ENCODE data around the gene RAX. TPM values are rescaled to one million over a fixed set of nuclear protein-coding genes. Genes with fewer than 3 reads are reported as not detected.
A peak's percentile ranks its signal among the peaks of the same experiment; 100 is the strongest.

The RAX gene
- total and polyA plus RNA-seq, 10 of the 15 experiments (the other 5 are each of a cell fraction or from before 2014, with no cell fraction given): not detected

DNA sequence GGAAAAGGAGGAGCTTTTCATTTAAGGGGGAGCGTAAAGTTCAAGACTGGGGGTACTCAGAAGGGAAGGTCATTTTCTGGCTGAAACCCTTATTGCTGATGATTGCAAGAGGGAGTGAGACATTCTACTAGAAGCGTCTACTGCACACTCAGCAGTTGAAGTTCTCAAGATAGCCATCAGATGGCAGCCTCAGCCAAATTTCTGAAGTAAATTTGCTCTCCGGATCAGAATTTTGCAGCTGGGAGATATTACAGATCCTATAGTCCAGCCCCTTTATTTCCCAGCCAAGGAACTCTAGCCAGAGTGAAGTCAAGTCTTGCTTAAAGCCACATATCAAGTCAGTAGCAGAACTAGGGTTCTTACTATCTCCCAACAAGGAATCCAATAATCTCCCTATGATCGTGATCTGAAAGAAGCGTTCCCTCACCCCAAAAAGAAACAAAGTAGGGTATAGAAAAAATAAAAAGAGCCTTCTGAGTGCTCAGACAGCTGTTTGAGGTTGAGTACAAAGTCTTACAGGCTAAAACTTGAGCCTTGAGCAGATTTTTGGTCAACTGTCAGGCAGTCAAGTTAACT is 24.0 kb downstream of the RAX start:
- Histone ChIP-seq H2AFZ (ENCODE audit: control insufficient read depth, low read depth, low read length) (no peak overlapping the region), H3K27ac (ENCODE audit: control insufficient read depth, insufficient read depth) (no peak overlapping the region), H3K9ac (ENCODE audit: control insufficient read depth, insufficient read depth, low read length) (no peak overlapping the region), H3K9me3 (replicated peaks; ENCODE audit: control insufficient read depth, insufficient read depth, low read length) (no peaks in the 10 kb centered on the region), H4K20me1 (ENCODE audit: control insufficient read depth, insufficient read depth) (no peaks in the 10 kb centered on the region), H3K4me1 (ENCODE audit: control insufficient read depth, insufficient read depth, low read length) (no peaks in the 10 kb centered on the region), H3K4me2 (ENCODE audit: control insufficient read depth, insufficient read depth) (no peak overlapping the region), H3K27me3 (replicated peaks in 1 of 2; ENCODE audit: control insufficient read depth in 2 of 2, insufficient read depth in 2 of 2, low read length in 1 of 2) (peaks cover 0 to under 1% of the 10 kb centered on the region in 2 experiments; a peak in 1 of 4 replicates), H3K36me3 (ENCODE audit: control insufficient read depth in 2 of 2, insufficient read depth in 2 of 2, low read length in 1 of 2) (no peaks in the 10 kb centered on the region), H3K4me3 (no peak overlapping the region), H3K79me2 (ENCODE audit: control insufficient read depth, insufficient read depth, low read length) (no peaks in the 10 kb centered on the region)
- in situ Hi-C loops (cut with MboI): no loop called here
- ChIA-PET CTCF (interaction anchor here (0.6 to 4.5 kb wide), 20 partner anchors 11 to 574 kb away, joined by 3 to 73 read pairs (median 4); no protein-coding TSS in a partner anchor), RAD21 (ENCODE audit: unreplicated experiment) (interaction anchor here (0.9 to 2.8 kb wide), 4 partner anchors 20 to 574 kb away, joined by 3 to 23 read pairs (median 6); partner anchors contain the start of gene SEC11C), SMC1A (ENCODE audit: uncharacterized antibody, unreplicated experiment) (interaction anchor here (0.6 to 3.5 kb wide), 11 partner anchors 26 to 574 kb away, joined by 3 to 43 read pairs (median 3); no protein-coding TSS in a partner anchor), POLR2A (interaction anchor here (0.6 kb wide), 1 partner anchor 127 kb away, joined by 3 read pairs; no protein-coding TSS in a partner anchor)
- BruUV-seq (replicated peaks): no TSS peak
- ATAC-seq (peak; percentile 73), DNase-seq (ENCODE audit: low read depth, low spot score) (no peak), FAIRE-seq (peak; percentile 83)
- 39% methylated on average over 5 of the region's 5 CpGs for WGBS (ENCODE audit: insufficient coverage, insufficient replicate concordance, low lambda C conversion rate, missing lambda C conversion rate)
- intact Hi-C loops (cut with micrococcal nuclease; ENCODE audit: unreplicated experiment): loop anchor here (1.0 to 10.0 kb wide), 3 partner anchors 59 to 576 kb away; no protein-coding TSS in a partner anchor
- TF ChIP-seq RAD21 (IDR thresholded peaks at IDR 0.05; ENCODE audit: insufficient read depth, low read depth, low read length): peak; percentile 70
- TF ChIP-seq, protein P1, sequence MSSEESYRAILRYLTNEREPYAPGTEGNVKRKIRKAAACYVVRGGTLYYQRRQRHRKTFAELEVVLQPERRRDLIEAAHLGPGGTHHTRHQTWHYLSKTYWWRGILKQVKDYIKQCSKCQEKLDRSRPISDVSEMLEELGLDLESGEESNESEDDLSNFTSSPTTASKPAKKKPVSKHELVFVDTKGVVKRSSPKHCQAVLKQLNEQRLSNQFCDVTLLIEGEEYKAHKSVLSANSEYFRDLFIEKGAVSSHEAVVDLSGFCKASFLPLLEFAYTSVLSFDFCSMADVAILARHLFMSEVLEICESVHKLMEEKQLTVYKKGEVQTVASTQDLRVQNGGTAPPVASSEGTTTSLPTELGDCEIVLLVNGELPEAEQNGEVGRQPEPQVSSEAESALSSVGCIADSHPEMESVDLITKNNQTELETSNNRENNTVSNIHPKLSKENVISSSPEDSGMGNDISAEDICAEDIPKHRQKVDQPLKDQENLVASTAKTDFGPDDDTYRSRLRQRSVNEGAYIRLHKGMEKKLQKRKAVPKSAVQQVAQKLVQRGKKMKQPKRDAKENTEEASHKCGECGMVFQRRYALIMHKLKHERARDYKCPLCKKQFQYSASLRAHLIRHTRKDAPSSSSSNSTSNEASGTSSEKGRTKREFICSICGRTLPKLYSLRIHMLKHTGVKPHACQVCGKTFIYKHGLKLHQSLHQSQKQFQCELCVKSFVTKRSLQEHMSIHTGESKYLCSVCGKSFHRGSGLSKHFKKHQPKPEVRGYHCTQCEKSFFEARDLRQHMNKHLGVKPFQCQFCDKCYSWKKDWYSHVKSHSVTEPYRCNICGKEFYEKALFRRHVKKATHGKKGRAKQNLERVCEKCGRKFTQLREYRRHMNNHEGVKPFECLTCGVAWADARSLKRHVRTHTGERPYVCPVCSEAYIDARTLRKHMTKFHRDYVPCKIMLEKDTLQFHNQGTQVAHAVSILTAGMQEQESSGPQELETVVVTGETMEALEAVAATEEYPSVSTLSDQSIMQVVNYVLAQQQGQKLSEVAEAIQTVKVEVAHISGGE (CRISPR knock-in tag; IDR thresholded peaks at IDR 0.05): no peak
- TF ChIP-seq, protein P2, sequence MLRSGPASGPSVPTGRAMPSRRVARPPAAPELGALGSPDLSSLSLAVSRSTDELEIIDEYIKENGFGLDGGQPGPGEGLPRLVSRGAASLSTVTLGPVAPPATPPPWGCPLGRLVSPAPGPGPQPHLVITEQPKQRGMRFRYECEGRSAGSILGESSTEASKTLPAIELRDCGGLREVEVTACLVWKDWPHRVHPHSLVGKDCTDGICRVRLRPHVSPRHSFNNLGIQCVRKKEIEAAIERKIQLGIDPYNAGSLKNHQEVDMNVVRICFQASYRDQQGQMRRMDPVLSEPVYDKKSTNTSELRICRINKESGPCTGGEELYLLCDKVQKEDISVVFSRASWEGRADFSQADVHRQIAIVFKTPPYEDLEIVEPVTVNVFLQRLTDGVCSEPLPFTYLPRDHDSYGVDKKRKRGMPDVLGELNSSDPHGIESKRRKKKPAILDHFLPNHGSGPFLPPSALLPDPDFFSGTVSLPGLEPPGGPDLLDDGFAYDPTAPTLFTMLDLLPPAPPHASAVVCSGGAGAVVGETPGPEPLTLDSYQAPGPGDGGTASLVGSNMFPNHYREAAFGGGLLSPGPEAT (IDR thresholded peaks at IDR 0.05; ENCODE audit: low read depth): no peak
- TF ChIP-seq, protein P3, sequence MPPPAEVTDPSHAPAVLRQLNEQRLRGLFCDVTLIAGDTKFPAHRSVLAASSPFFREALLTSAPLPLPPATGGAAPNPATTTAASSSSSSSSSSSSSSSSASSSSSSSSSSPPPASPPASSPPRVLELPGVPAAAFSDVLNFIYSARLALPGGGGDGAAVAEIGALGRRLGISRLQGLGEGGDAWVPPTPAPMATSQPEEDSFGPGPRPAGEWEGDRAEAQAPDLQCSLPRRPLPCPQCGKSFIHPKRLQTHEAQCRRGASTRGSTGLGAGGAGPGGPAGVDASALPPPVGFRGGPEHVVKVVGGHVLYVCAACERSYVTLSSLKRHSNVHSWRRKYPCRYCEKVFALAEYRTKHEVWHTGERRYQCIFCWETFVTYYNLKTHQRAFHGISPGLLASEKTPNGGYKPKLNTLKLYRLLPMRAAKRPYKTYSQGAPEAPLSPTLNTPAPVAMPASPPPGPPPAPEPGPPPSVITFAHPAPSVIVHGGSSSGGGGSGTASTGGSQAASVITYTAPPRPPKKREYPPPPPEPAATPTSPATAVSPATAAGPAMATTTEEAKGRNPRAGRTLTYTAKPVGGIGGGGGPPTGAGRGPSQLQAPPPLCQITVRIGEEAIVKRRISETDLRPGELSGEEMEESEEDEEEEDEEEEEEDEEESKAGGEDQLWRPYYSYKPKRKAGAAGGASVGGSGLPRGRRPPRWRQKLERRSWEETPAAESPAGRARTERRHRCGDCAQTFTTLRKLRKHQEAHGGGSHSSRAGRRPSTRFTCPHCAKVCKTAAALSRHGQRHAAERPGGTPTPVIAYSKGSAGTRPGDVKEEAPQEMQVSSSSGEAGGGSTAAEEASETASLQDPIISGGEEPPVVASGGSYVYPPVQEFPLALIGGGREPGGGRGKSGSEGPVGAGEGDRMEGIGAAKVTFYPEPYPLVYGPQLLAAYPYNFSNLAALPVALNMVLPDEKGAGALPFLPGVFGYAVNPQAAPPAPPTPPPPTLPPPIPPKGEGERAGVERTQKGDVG (CRISPR knock-in tag; IDR thresholded peaks at IDR 0.05): no peak
- no peak for TF ChIP-seq POLR2A (IDR thresholded peaks at IDR 0.05; ENCODE audit: low read depth, low read length)
- peak; percentile 63; the same call in 1 of the 2 replicates for TF ChIP-seq SMC3 (IDR thresholded peaks at IDR 0.05; ENCODE audit: borderline replicate concordance, low read length)
- TF ChIP-seq KLF5 (IDR thresholded peaks at IDR 0.05; ENCODE audit: partially characterized antibody): no peak
- no peak for TF ChIP-seq IKZF1 (conservative IDR thresholded peaks at IDR 0.05)
- TF ChIP-seq PAX8 (IDR thresholded peaks at IDR 0.05): no peak
- TF ChIP-seq, protein P4, sequence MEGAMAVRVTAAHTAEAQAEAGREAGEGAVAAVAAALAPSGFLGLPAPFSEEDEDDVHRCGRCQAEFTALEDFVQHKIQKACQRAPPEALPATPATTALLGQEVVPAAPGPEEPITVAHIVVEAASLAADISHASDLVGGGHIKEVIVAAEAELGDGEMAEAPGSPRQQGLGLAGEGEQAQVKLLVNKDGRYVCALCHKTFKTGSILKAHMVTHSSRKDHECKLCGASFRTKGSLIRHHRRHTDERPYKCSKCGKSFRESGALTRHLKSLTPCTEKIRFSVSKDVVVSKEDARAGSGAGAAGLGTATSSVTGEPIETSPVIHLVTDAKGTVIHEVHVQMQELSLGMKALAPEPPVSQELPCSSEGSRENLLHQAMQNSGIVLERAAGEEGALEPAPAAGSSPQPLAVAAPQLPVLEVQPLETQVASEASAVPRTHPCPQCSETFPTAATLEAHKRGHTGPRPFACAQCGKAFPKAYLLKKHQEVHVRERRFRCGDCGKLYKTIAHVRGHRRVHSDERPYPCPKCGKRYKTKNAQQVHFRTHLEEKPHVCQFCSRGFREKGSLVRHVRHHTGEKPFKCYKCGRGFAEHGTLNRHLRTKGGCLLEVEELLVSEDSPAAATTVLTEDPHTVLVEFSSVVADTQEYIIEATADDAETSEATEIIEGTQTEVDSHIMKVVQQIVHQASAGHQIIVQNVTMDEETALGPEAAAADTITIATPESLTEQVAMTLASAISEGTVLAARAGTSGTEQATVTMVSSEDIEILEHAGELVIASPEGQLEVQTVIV (IDR thresholded peaks at IDR 0.05; ENCODE audit: borderline replicate concordance, partially characterized antibody): no peak
- no peak for TF ChIP-seq WRNIP1 (IDR thresholded peaks at IDR 0.05; ENCODE audit: borderline replicate concordance, low read depth, low read length)
- TF ChIP-seq PML (IDR thresholded peaks at IDR 0.05; ENCODE audit: low read length): no peak
